ENCODE measurements around the gene MIA.
"Not testable (repeated sequence)": the region's sequence is repeated elsewhere in the genome, so short reads cannot be mapped to it uniquely, and the experiment has no call there.

The MIA gene

GRCh38 chr19:40804783-40805242, 29.5 kb downstream of the MIA start:
- no peak for DNase-seq

- DNase-seq, result peak; percentile 64
Observed at GRCh38 chr19:40805258-40805868, 30.0 kb downstream of the MIA start.

- DNase-seq, result peak; percentile 90
Observed at GRCh38 chr19:40806423-40807146, 31.3 kb downstream of the MIA start.

- DNase-seq, result no peak
Observed at GRCh38 chr19:40807147-40808020, 32.1 kb downstream of the MIA start.

- no peak for DNase-seq
Observed at GRCh38 chr19:40808021-40808325, 32.7 kb downstream of the MIA start.

- no peak for DNase-seq
Observed at GRCh38 chr19:40808497-40808896, 33.2 kb downstream of the MIA start.

- DNase-seq, result no peak
Observed at GRCh38 chr19:40809358-40810086, 34.2 kb downstream of the MIA start.

- DNase-seq, result no peak
Observed at GRCh38 chr19:40810160-40810559, 34.8 kb downstream of the MIA start.

GRCh38 chr19:40810649-40811408, 35.5 kb downstream of the MIA start:
- DNase-seq, result peak; percentile 62

GRCh38 chr19:40811478-40812341, 36.4 kb downstream of the MIA start:
- no peak for DNase-seq

- not testable (repeated sequence) for DNase-seq
Observed at GRCh38 chr19:40812571-40812970, 37.2 kb downstream of the MIA start.

GRCh38 chr19:40813182-40813581, 37.9 kb downstream of the MIA start:
- no peak for DNase-seq

- no peak for DNase-seq
Observed at GRCh38 chr19:40815223-40815622, 39.9 kb downstream of the MIA start.

GRCh38 chr19:40818480-40819399, 43.4 kb downstream of the MIA start:
- peak; percentile 85 for DNase-seq

GRCh38 chr19:40819479-40820234, 44.3 kb downstream of the MIA start:
- peak; percentile 76 for DNase-seq

- DNase-seq, result no peak
Observed at GRCh38 chr19:40822161-40822560, 46.8 kb downstream of the MIA start.

- DNase-seq, result not testable (repeated sequence)
Observed at GRCh38 chr19:40822704-40823553, 47.6 kb downstream of the MIA start.

GRCh38 chr19:40824916-40825315, 49.6 kb downstream of the MIA start:
- not testable (repeated sequence) for DNase-seq

All from CD4-positive, alpha-beta T cell treated with Interleukin-12 subunit alpha and Interleukin-12 subunit beta, for 1 hour (primary cell).